DMS114 treated with DMSO at 0.1 percent for 48 hours (cell line): ENCODE results near the gene STOML1.
"Not testable (repeated sequence)": the region's sequence is repeated elsewhere in the genome, so short reads cannot be mapped to it uniquely, and the experiment has no call there.

Source experiments
- DNase-seq: peaks from one replicate; lab custom pipeline; 2025; ENCODE audit not compliant: unreplicated experiment; lab: John Stamatoyannopoulos, UW

STOML1 gene

GRCh38 chr15:73987681-73988444 is 4.2 kb downstream of the STOML1 start:
- no peak for DNase-seq

DNA sequence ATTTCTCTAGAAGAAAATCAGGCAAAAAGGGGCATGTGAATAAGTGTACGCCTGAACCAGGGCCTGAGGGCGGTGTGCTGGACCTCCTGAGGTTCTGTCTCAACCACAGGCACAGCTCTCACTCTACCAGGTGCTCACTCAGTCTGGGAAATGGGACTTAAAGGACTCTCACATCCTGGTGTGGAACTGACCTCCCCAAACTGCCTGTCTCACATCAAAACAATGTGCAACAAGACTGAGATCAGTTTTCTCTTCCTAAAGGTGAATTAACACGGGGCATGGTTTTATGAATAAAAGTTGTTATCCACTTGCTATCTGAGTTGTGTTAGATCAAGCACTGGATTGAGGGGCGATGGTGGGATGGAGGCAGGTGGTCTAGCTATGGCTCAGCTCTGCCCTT is 4.8 kb downstream of the STOML1 start:
- no peak for DNase-seq

DNA sequence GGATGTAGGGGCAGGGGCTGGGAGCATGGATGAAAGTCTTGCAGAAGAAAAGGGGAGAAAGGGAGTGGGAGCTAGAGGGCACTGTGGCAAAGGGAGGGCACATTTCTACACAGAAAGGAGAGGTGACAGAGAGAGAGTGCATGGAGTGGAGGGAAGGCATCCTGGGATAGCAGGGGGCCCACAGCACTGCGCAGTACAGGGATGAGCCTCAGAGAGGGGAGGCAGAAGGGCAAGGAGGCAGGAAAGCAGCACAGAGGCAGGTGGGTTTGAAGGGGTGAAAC is 5.4 kb downstream of the STOML1 start:
- no peak for DNase-seq

GRCh38 chr15:73986055-73986775 is 5.9 kb downstream of the STOML1 start:
- DNase-seq: no peak

- no peak for DNase-seq
These were observed 6.8 kb downstream of the STOML1 start for GRCh38 chr15:73985101-73985873.

GRCh38 chr15:73984208-73984979 is 7.7 kb downstream of the STOML1 start:
- no peak for DNase-seq

DNA sequence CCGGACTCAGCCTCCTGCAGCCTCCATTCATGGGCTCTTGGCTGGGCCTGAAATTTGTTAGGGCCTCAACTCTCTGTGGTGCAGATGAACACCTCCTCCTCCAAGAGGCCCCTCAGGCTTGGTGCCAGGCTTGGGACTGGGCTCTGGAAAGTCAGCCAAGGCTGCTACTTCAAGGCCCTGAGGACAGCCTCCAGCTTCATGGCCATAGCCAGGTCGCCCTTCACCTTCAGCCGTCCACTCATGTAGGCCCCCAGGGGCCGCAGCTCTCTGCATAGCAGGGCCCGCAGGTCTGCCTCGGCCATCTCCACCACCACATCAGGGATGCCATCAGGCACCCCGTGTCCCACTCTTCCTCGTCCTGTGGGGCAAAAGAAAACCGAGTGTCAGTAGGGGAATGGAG is 8.3 kb downstream of the STOML1 start:
- no peak for DNase-seq

DNA sequence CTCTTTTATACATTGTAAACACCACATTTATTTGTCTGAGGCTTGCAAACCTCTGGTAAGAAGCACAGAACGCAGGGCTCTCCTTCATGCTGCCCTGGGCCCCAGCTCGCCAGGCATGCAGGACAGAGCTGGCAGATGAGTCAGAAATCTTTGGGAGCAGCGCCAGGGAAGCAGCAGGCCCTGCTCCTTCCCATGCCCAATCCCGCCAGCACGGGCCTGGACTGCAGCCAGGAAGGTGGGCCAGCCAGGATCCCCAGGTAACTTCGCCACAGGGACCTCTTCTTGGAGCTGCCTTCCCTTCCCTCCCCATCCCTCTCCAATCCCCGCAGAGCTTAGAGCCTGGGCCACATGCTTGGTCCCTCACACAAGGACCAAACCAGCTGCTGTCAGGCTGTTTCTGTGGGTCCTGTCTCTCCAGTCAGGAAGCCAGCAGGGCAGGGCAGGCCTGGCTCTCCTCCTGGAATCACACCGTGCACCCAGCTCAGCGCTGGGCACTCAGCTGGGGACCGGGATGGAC is 8.8 kb downstream of the STOML1 start:
- DNase-seq: no peak

- DNase-seq: no peak
These were observed 9.7 kb downstream of the STOML1 start for GRCh38 chr15:73982222-73982962.

DNA sequence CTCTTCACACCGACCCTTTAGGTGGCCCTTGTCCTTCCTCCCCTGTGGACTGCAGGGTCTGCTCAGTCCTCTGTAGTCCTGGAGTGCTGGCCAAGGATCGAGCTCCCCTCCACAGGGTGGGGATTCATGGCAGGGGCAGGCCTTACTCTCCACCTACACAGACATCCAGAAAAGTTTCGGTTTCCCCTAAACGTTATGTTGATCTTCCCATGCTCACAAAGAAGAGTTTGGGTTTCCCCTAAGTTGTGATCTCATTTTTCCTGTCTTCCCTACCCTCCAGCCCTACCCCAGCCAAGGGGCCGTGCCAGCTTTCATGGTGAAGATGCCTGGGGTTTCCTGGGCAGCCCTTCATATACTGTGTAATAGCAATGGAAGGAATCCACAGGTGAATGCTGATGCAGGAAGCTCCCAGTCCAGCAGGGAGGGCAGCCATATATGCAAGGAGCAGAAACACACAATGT is 10.3 kb downstream of the STOML1 start:
- no peak for DNase-seq

DNA sequence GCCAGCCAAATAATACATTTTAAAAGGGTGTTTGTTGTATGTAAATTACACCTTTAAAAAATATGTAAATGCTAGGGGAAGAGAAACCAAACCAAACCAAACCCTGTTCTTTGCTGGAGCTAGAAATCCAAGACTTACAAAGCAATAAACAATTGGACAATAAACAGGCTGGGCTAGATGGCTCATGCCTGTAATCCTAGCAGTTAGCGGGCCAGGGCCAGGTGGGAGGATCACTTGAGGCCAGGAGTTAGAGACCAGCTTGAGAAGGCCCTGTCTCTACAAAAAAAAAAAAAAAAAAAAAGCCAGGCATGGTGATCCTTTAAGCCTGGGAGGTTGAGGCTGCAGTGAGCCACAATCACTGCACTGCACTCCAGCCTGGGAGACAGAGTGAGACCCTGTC is 12.5 kb downstream of the STOML1 start:
- DNase-seq: no peak

GRCh38 chr15:73978896-73979295 is 13.2 kb downstream of the STOML1 start:
- DNase-seq: no peak

GRCh38 chr15:73975440-73976125 is 16.5 kb downstream of the STOML1 start:
- DNase-seq: not testable (repeated sequence)

- not testable (repeated sequence) for DNase-seq
These were observed 18.4 kb downstream of the STOML1 start for GRCh38 chr15:73973683-73974200.

- DNase-seq: peak; percentile 77
These were observed 19.0 kb downstream of the STOML1 start for GRCh38 chr15:73972984-73973682.

DNA sequence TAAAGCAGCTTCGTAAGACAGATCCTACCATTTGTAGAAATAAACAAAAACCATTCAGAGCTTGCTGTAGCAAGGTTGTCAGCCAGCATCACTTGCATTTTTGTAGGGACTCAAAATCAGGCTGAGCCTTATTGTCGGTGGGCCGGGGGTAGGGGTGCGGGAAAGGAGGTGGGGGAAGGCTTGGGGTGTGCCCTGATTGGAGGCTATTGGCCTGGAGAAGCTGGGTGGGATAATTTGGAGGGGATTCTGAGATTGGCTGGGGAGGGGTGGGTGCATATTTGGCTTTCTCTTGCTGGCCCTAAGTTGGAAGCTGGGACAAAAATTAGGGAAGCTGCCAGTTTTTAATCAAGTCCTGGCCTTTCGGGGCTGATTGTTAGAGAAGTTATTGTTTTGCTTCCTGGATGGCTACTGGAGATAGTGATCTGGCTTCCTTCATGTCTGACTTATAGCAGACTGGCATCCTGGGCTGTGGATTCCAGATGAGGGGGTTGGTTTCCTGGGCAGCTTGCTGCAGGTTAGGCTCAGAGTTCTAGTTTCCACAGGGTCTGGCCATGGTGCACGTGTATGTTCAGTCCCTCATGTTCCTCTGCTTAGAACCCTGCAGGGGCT is 22.8 kb downstream of the STOML1 start:
- no peak for DNase-seq

DNA sequence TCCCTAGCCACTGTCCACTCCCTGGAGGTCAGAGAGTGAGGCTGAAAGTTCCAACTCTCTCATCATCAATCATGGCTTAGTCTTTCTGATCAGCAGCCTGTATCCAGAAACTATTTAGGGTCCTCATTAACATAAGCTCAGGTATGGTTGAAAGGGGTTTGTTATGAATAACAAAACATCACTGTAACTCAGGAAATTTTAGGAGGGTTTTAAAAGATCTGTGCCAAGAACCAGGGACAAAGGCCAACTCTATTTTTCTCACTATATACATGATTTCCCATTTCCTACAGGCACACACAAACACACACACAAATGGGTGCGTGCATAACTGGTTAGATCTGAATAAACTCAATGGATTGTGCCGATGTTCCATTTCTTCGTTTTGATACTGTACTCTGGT is 23.6 kb downstream of the STOML1 start:
- no peak for DNase-seq

DNA sequence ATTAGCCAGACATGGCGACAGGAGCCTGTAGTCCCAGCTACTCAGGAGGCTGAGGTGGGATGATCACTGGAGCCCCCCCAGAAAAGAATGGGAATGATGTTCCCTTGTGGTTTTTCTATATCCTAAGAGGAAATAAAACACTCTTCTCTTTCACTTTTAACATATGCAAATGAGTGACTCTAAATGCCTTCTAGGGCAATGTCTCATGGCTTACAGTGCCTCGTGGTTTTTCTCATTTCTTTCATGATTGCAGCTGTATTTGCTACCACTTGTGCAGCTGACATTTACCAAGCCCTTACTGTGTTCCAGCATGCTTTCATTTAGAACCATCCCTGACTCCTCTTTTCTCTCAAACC is 26.4 kb downstream of the STOML1 start:
- DNase-seq: no peak
